ENCODE data around the gene ELMO1.
"Not testable (repeated sequence)": the region's sequence is repeated elsewhere in the genome, so short reads cannot be mapped to it uniquely, and the experiment has no call there.

Gene ELMO1

GRCh38 chr7:36979810-36980248, 468.8 kb downstream of the ELMO1 start:
- ATAC-seq (ENCODE audit: insufficient read depth, low read depth) = no peak
- H3K9me3 ChIP-seq (ENCODE audit: insufficient read depth, low read length, severe bottlenecking) = no peaks in the 10 kb centered on the region
- H3K27ac ChIP-seq (ENCODE audit: low read length) = no peak overlapping the region
- no peak overlapping the region for H3K9ac ChIP-seq (ENCODE audit: low read depth, low read length)
- no peak overlapping the region for H3K4me2 ChIP-seq (ENCODE audit: insufficient read depth, low read length)
- no peak for DNase-seq
- H3K36me3 ChIP-seq (ENCODE audit: insufficient read depth, low read length) = no peaks in the 10 kb centered on the region
- H2AFZ ChIP-seq (ENCODE audit: low read depth, low read length) = no peak overlapping the region
- no peaks in the 10 kb centered on the region for H4K20me1 ChIP-seq (ENCODE audit: insufficient read depth, low read length)
- no peaks in the 10 kb centered on the region for H3K79me2 ChIP-seq (ENCODE audit: insufficient read depth, low read length)
- no peaks in the 10 kb centered on the region for H3K27me3 ChIP-seq (ENCODE audit: insufficient read depth, low read length, poor library complexity)
- TF ChIP-seq EZH2 (IDR thresholded peaks at IDR 0.05; ENCODE audit: borderline replicate concordance, low read depth, low read length, severe bottlenecking) = no peak
- no peak for TF ChIP-seq CTCF (IDR thresholded peaks at IDR 0.05; ENCODE audit: borderline replicate concordance, extremely low read depth, low read length, poor library complexity, severe bottlenecking)
- H3K4me1 ChIP-seq (ENCODE audit: insufficient read depth, low read length) = peaks cover 10% of the 10 kb centered on the region
- H3K4me3 ChIP-seq (ENCODE audit: low read depth in 1 of 2, low read length in 2 of 2) = no peak overlapping the region

- Histone ChIP-seq H3K9ac (ENCODE audit: low read depth, low read length) (no peak overlapping the region), H3K4me3 (ENCODE audit: low read depth in 1 of 2, low read length in 2 of 2) (no peak overlapping the region), H3K36me3 (ENCODE audit: insufficient read depth, low read length) (no peaks in the 10 kb centered on the region), H2AFZ (ENCODE audit: low read depth, low read length) (no peak overlapping the region), H3K27ac (ENCODE audit: low read length) (no peak overlapping the region), H3K27me3 (ENCODE audit: insufficient read depth, low read length, poor library complexity) (no peaks in the 10 kb centered on the region), H3K4me1 (ENCODE audit: insufficient read depth, low read length) (no peaks in the 10 kb centered on the region), H3K4me2 (ENCODE audit: insufficient read depth, low read length) (no peak overlapping the region), H3K9me3 (ENCODE audit: insufficient read depth, low read length, severe bottlenecking) (no peaks in the 10 kb centered on the region), H3K79me2 (ENCODE audit: insufficient read depth, low read length) (no peaks in the 10 kb centered on the region), H4K20me1 (ENCODE audit: insufficient read depth, low read length) (no peaks in the 10 kb centered on the region)
- no peak for DNase-seq
- no peak for TF ChIP-seq EZH2 (IDR thresholded peaks at IDR 0.05; ENCODE audit: borderline replicate concordance, low read depth, low read length, severe bottlenecking)
- TF ChIP-seq CTCF (IDR thresholded peaks at IDR 0.05; ENCODE audit: borderline replicate concordance, extremely low read depth, low read length, poor library complexity, severe bottlenecking) = no peak
- no peak for ATAC-seq (ENCODE audit: insufficient read depth, low read depth)
Observed at GRCh38 chr7:36978461-36978860, 470.2 kb downstream of the ELMO1 start.

- TF ChIP-seq EZH2 (IDR thresholded peaks at IDR 0.05; ENCODE audit: borderline replicate concordance, low read depth, low read length, severe bottlenecking) (no peak), CTCF (IDR thresholded peaks at IDR 0.05; ENCODE audit: borderline replicate concordance, extremely low read depth, low read length, poor library complexity, severe bottlenecking) (no peak)
- no peak for ATAC-seq (ENCODE audit: insufficient read depth, low read depth)
- no peak overlapping the region for H3K9ac ChIP-seq (ENCODE audit: low read depth, low read length)
- H3K4me3 ChIP-seq (ENCODE audit: low read depth in 1 of 2, low read length in 2 of 2) = no peak overlapping the region
- no peaks in the 10 kb centered on the region for H3K9me3 ChIP-seq (ENCODE audit: insufficient read depth, low read length, severe bottlenecking)
- no peaks in the 10 kb centered on the region for H3K36me3 ChIP-seq (ENCODE audit: insufficient read depth, low read length)
- no peak for DNase-seq
- no peaks in the 10 kb centered on the region for H3K27me3 ChIP-seq (ENCODE audit: insufficient read depth, low read length, poor library complexity)
- no peaks in the 10 kb centered on the region for H3K4me1 ChIP-seq (ENCODE audit: insufficient read depth, low read length)
- no peak overlapping the region for H3K4me2 ChIP-seq (ENCODE audit: insufficient read depth, low read length)
- no peak overlapping the region for H3K27ac ChIP-seq (ENCODE audit: low read length)
- no peak overlapping the region for H2AFZ ChIP-seq (ENCODE audit: low read depth, low read length)
- no peaks in the 10 kb centered on the region for H3K79me2 ChIP-seq (ENCODE audit: insufficient read depth, low read length)
- no peaks in the 10 kb centered on the region for H4K20me1 ChIP-seq (ENCODE audit: insufficient read depth, low read length)
Observed at GRCh38 chr7:36977878-36978277, 470.8 kb downstream of the ELMO1 start.

- not testable (repeated sequence) for H3K79me2 ChIP-seq (ENCODE audit: insufficient read depth, low read length); H3K36me3 ChIP-seq (ENCODE audit: insufficient read depth, low read length); ATAC-seq (ENCODE audit: insufficient read depth, low read depth); H3K27me3 ChIP-seq (ENCODE audit: insufficient read depth, low read length, poor library complexity); H3K9ac ChIP-seq (ENCODE audit: low read depth, low read length); H3K4me2 ChIP-seq (ENCODE audit: insufficient read depth, low read length); H2AFZ ChIP-seq (ENCODE audit: low read depth, low read length); H4K20me1 ChIP-seq (ENCODE audit: insufficient read depth, low read length); H3K9me3 ChIP-seq (ENCODE audit: insufficient read depth, low read length, severe bottlenecking); H3K4me3 ChIP-seq (ENCODE audit: low read depth in 1 of 2, low read length in 2 of 2); DNase-seq; H3K27ac ChIP-seq (ENCODE audit: low read length)
- H3K4me1 ChIP-seq (ENCODE audit: insufficient read depth, low read length) = peaks cover 19% of the 10 kb centered on the region
Observed at GRCh38 chr7:36973534-36973933, 475.1 kb downstream of the ELMO1 start.

Data from DND-41 (cell line).